HG03039 (cell line): Measurements from ENCODE around the gene SLC66A1.

Experiments used
- ATAC-seq: cut with Tn5 transposase; IDR thresholded peaks from one replicate; pipeline ENCODE4 v1.9.1; 2021; ENCODE audit warnings: mild to moderate bottlenecking, moderate library complexity; ENCODE audit not compliant: unreplicated experiment

Gene SLC66A1

DNA sequence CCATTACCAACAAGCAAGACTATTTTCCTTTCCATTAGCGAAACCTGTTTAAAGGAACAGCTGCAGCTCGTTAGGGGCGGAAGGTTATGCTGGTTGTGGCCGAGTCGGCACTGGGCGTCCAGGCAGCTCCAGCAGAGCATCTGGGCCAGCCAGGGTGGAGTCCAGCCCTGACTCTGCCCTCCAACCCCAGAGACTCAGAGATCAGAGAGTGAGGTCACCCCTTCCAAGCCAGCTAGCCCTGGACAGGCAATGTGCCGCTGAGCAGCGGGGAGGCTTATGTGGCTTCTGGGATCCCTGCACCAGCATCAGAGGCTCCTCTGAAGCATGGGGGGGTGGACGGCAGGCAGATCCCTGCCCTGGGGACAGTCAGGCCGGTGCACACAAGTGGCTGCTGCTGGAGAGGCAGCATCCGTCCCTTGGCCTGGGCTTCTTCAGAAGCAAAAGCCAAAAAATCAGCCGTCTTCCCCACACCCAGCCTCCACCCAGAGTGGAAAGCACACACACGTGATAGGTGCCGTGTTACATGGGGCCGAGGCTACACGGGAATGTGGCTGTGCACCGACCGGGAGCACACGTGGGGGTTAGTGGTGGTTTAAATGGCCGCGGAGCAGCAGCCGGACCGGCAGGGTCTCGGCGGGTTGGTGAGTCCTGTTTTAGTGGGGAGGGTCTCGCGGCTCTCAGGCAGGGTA is 30.1 kb downstream of the SLC66A1 start:
- no peak for ATAC-seq

DNA sequence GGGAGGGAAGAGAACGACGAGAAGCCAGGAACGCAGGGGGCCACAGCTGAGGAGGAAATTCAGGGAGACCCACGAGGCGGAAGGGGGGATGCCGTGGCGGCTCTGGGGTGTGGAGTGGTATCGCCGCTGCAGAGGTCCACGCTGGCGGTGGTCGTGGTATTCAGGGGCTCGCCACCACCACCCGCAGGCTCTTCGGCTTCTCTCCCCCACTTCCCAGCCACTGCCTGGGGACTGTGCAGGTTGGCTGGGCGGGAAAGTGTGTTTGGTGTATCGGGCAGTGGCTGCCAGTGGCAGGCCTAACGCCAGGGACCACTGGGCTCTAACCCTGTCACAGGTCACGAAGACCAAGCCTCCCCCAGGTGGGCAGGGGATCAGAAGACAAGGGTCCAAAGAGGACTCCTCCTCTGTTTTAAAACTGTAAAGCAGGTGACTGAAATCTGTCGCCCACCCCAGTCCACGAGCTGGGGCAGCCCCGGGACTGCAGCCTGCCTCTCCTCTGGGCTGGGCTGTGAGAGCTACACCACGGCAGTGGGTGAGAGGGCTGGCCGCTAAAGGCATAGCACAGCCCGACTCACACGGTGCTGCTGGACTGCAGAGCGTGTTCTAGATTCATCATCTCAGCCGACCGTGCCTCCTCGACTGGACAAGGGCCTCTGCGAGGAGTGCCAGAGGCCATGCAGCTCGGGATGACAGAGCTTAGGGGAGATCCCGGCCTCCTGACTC is 30.9 kb downstream of the SLC66A1 start:
- ATAC-seq, result no peak

DNA sequence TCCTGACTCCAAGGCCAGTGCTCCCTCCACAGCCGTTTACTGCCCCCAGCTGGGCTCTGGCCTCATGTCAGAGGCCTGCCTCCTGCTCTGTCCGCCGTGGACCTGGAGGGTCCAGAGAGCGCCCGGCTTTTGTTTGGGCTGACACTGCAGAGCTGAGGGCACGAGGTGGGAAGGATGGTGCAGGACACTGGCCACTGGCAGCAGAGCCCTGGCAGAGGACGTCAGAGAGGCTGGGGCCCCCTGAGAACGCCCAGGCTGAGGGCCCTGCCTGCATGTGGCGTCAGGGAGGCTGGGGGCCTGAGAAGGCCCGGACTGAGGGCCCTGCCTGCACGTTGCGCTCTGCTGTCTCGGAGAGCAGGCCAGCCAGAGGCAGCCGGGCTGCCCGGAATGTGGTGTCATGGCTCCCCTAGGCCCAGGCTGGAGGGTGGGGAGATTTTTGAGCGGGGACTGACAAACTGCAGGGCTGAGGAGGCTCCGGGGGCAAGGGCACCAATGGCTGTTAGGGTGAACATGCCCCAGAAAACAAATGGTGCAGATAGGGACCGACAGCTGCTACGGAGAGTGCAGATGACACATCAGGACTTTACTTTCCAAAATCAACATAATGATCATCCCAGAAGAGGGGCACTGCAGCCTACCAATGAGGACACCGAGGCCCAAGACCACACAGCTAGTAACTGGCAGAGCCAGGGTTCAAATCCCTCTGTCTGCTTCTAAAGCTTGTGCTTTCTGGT is 31.7 kb downstream of the SLC66A1 start:
- ATAC-seq, result no peak

DNA sequence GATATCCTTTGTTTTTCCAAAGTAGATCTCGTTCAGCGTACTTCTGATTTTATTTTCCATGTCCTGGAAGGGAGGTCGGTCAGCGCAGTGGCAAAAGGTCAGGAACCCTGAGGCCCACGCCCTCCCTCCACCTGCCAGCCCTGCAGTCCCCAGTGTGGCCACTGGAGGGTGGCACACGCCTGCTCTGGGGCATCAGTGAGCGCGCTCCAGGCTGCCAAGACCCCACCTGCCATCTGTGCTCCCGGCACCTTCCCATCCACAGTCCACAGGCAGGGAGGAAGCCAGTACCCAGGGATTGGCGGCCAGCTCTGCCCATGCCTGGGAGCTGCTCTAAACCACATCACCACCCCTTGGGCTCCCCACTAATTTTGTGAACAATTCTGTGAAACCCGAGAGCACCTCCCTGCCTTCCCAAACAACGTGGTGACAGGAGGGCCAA is 32.3 kb downstream of the SLC66A1 start:
- ATAC-seq, result no peak

DNA sequence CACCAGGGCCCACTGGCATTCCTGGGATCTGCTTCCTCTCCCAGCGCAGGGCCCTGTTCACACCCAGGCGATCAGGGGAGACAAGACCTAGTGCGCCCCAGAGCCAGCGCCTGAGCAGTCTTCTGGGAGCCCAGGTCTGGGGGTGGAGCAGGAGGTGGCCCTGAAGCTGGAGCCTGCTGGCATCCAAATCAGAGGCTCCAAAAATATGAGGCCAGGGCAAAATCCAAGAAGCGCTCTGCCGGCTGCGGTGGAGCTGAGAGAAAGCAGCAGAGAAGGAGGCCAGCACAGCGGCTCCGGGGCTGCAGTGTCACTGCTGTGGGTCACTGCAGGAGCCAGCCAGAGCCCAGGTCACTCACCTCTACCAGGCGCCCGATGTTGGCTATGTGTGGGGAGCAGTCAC is 32.7 kb downstream of the SLC66A1 start:
- ATAC-seq, result no peak

DNA sequence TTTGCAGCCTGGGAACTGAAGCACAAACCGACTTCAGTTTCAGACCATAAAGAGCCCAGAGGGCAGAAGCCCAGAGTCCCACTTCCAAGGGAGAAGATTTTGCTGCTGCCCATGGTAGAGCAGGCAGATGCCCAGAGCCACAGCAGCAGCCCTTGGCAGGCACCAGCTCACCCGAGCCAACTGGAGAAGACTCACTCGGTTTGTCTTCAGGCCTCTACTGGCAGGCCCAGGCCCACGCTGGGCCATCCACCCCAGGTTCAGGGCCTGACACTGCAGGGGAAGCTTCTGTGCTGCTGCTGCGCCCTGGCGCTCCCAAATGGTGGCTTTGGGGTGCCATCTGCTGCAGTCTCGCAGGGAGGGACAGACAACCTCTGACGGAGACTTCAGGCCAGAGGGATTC is 33.3 kb downstream of the SLC66A1 start:
- no peak for ATAC-seq

DNA sequence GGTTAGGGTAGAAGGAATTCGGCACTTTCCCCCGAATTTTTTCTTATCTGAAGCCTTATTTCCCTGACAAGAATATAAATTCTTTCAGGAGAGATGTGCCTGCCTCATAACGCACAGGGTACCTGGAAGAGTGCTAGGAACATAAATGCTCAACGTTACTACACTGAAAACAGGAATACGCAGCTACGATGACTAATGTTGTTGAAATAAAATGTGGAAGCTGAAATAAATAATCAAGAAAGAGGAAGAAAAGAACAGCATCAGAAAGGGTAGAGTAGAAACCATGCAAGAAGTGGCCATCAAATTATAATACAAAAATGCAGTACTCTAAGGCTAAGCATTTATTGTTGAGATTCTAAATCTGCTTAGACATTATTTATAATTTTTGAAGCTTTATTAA is 33.9 kb downstream of the SLC66A1 start:
- ATAC-seq, result no peak

DNA sequence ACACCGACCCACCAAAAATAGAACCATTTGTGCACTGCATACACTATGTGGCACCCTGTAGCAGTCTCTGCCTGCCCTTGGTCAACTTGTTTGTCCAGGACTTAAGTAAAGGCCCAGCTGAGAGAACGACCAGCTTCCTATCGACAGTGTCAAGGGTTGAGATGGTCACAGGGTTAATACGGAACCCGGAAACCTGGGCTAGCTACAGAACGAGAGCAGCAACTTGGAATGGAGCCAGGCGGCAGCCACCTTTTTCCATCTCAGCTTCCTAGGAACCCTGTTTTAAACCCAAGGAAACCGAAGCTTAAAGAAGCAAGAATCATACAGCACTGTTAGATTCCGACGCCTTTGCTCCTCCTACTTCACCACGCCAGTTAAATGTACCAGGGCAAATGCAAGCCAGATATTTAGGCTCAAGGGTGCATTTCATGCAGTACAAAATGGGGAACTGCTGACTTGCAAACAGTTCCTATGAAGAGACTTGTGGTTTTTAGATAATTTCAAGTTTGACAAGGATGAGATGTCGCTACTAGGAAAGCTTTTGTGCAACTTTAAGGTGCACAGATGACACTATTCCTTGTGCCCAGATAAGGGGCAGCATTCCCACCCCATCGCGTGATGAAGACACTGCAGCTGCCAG is 35.5 kb downstream of the SLC66A1 start:
- ATAC-seq, result no peak

DNA sequence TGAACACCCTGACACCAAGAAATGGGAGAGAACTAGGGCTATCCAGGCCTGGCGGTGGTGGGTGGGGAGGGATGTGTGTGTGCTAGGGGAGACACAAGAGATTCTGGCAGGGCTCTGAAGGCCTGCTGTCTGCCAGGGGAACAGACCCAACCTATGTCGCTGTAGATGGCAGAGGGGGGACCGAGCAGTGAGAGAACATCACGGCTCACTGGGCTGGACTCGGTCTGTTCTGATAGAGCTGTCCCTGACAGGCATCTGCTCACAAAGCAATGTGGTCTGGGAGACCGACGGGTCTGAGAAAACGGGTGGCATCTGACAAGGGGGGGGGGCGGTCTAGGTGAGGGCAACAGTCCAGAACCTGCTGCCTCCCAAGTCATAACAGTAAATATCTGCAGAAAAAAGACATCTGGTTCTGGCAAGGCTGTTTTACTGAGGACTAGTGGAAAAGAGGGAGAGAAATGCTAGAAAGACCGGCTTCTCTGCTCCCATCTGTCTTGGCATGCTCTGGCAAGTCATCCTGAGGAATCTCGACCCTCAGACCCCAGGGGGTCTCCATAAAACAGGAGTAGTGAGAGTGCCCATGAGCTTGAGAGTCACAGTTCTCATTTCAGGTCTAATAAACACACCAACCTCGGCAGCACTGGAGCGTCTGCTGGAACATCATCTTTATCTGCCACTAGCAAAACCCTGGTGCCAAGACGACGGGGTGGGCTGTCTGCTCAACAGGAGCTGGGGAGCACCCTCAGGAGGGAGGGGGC is 36.5 kb downstream of the SLC66A1 start:
- no peak for ATAC-seq

DNA sequence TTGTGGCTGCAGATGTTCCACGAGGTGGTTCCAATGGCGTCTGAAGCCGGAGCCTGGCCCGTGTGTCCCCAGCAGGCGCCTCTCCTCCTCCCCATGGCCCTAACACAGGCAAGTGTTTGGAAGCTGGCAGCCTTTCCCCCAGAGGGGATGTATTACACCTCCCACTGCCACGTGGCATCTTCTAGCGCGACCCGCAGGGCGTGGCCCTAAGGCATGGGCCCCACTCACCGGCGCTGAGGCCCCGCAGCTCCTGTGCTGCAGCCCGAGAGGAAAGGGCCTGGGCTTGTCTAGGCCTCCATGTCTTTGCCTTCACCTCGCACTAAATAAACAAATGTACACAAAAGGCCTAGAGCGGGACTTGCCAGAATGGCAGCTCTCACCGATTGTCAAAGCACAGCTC is 37.9 kb downstream of the SLC66A1 start:
- ATAC-seq, result no peak

DNA sequence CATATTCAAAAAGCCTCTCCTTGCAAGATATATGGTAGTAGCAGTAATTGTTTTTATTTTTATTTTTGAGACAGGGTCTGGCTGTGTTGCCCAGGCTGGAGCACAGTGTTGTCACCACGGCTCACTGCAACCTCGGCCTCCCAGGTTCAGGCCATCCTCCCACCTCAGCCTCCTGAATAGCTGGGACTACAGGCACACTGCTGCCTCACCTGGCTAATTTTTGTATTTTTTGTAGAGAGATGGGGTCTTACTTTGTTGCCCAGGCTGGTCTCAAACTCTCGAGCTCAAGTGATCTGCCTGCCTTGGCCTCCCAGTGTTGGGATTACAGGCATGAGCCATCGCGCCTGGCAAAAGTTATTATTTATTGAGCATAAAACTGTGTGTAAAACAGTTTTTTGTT is 38.4 kb downstream of the SLC66A1 start:
- no peak for ATAC-seq

DNA sequence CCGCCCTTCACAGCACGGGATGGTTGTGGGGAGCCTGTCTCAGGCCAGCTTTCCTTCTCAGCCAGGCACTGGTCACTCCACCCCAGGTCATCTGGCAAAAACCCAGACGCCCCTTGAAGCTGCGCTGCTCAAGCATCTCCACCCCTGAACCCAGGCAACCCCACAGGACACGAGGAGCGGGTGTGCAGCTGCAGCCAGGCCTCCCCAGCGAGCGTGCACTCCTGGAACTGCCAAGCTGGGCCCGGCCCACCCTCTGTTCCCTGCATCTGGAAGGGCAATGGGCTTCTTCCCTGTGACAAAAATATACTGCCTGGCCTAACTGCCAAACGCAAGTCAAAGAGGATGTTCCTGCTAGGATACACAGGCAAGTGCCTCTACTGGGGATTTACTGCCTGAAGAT is 39.7 kb downstream of the SLC66A1 start:
- no peak for ATAC-seq

DNA sequence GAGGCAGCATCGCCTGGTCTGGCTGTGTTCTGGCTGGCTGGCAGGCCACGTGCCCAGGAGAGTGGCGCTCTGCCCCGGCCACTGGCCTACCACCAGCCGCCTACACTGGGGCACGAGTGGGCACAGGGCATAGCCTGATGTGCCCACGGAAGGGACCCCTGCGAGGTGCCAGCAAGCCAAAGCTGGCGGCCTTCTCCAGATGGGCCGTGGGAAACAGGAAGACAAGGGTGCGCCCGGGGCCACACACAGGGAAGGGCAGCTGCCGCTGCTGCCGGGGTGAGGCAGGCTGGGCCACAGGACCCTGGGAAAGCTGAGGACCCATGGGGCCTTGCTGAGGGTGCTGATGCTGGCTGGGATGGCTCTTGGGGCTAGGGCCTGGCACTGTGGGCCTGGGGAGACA is 40.7 kb downstream of the SLC66A1 start:
- no peak for ATAC-seq

DNA sequence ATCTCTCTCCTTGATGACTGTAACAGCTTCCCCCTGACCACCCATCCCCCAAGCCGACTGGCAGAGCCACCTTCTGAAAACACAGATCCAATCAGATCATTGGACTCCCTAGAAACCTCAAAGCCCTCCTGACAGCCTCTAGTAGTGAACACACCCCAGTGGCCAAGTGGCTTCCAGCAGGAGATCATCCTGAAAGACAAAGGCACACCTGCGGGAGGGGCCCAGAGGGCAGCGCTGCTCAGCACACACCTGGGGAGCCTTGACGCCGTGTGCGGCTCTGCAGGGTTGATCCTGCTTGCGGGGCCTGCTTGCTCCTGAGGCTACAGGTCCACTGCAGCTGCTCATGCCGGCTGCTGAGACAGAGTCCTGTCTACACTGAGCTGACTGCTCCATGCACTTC is 41.5 kb downstream of the SLC66A1 start:
- no peak for ATAC-seq

DNA sequence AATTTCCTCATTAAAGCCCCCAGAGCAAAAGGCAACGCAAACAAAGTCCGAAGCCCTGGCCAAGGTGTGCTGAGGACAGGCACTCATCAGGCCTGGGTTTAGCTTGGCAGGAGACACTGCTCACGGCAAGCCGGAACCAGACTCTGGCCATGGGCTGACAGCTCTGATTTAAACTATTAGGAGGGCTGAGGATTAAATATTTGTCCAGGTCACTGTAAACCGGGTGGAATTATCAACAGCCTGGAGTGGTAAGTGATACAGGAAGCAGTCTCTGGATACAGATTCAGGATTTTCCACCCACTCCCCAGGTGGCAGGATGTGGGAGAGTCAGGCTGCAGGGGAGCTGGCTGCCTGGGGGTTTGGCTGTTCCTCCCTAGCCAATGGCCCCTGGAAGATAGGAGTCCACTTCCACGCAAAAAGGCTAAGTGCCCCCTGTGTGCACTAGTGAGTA is 42.4 kb downstream of the SLC66A1 start:
- ATAC-seq, result no peak

DNA sequence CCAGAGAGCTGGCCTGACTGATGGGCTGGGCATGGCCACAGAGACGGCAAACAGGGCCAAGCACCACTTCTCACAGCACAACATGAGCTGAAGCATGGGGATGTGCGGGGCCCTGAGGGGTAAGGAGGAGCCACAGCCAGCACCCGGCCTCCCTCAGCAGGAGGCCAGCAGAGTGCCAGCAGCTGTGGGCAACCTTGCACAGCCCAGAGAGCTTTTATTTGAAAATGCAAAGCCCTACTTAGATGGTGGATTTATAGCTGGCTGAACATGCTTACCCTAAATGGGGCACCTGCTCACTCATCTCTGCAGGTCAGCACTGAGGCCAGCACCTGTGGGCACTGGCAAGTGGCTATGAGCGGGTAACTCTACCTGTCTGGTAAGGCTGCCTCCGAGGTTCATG is 44.1 kb downstream of the SLC66A1 start:
- no peak for ATAC-seq

DNA sequence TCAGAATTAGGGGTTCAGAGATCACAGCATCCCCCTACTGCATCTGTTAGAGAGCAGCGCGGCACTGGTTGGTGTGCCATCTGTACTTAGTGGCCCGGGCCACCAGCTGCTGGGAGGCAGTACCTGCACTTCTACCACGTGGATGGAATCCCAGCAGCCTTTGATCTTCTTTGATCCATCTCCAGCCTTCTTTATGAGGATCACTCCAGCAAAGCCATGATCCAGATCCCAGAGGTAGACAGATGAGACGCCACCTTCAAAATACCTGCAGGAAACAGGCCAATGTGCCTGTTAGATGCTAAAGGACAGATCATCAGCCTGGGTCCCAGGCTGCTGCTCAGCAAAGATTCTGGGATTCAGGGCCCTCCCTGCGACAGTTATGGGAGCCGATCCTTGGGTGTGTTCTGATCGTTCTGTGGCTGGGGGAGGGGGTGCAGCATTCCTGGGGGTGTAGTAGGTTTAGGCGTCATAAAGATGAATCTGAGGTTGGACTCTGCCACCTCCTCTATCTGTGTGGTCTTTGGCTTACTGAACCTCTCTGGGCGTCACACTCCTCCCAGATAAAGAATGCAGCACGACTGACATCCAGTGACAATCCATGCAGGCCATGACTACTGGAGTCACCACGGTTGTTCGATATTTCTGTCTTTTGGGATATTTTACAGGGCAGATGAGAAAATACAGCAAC is 45.3 kb downstream of the SLC66A1 start:
- no peak for ATAC-seq

DNA sequence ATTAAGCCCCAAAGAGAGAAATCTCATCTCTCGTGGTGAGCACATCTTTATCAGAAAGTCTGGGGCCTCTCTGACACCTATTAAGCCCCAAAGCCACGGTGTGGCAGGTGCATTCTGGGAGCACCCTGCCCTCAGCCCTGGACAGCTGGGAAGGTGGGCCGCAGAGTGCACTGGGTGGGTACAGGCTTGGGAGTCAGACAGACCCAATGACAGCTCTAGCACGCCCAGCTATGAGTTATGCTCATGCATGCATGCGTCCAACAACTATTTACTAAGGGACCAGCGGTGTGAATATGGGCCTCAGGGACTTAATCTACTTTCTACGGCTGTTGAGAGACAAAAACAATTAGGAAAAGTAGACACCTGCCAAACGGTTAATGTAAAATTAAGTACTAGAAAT is 46.6 kb downstream of the SLC66A1 start:
- no peak for ATAC-seq

DNA sequence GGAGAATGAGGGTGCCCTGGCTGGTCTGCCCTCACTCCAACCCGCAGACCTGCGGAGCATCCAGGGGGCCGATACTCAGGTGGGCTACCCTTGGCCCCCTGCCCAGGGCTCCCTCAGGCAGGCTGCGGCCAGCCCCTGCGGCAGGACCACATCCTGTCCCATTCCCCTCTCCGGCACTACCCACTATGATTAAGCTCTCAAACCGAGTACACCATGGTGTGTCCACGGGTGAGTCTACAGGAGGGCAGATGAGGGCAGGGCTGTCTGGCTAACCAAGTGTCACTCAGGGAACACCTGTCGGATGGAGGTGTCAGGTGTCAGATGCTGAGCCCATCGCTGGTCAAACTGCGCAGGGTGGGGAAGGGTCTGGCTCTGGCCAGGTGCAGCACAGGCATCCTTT is 47.2 kb downstream of the SLC66A1 start:
- no peak for ATAC-seq

DNA sequence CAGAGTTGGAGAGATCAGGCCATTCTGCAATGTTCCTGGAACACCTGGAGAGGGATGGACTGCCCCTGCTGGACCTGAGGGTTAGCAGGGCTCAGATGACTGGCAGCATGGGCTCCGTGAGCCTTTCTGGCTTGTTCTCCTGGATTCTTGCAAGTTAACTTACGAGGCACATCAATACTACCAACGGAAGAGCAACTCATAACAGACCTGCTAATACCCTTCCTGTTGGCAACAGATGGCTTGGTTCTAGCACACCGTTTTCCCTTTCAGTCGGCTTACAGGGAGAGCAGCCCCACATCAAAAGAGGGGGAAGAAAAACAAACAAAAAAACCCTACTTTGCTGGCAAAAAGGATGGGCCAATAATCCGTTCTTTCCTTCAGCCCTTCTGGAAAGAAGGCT is 47.9 kb downstream of the SLC66A1 start:
- ATAC-seq, result no peak
